ENCODE results near the gene PXK.
"Not testable (repeated sequence)": the region's sequence is repeated elsewhere in the genome, so short reads cannot be mapped to it uniquely, and the experiment has no call there.

Gene PXK

GRCh38 chr3:58332575-58333188 lies at the start of gene PXK:
PXK (plus strand) TSS chr3:58332892; CDS start chr3:58332989, 97 bp downstream.
- Histone ChIP-seq H3K4me3 (ENCODE audit: insufficient read length, low read depth) (peak within 1 kb of the TSS; percentile 80), H3K36me3 (ENCODE audit: insufficient read depth, insufficient read length, low read length) (no peaks in the 10 kb centered on the region), H3K4me1 (ENCODE audit: insufficient read depth, insufficient read length) (no peaks in the 10 kb centered on the region), H3K9ac (ENCODE audit: insufficient read length, low read depth) (peak within 1 kb of the TSS; percentile 75), H3K9me3 (ENCODE audit: insufficient read depth, low read length) (no peaks in the 10 kb centered on the region), H3K27me3 (ENCODE audit: insufficient read depth, insufficient read length) (peaks cover 22% of the 10 kb centered on the region)
- DNase-seq (ENCODE audit: low read depth, low spot score), result peak; percentile 39
- TF ChIP-seq ZNF274 (IDR thresholded peaks at IDR 0.05; ENCODE audit: low read depth, low read length) (no peak), SUZ12 (IDR thresholded peaks at IDR 0.05; ENCODE audit: extremely low read depth, insufficient read depth, insufficient read length) (no peak), YY1 (IDR thresholded peaks at IDR 0.05; ENCODE audit: insufficient read depth, insufficient read length) (no peak)

- Histone ChIP-seq H3K27me3 (ENCODE audit: insufficient read depth, insufficient read length) (no peaks in the 10 kb centered on the region), H3K4me1 (ENCODE audit: insufficient read depth, insufficient read length) (no peaks in the 10 kb centered on the region), H3K4me3 (ENCODE audit: insufficient read length, low read depth) (no peak overlapping the region), H3K36me3 (ENCODE audit: insufficient read depth, insufficient read length, low read length) (peaks cover 8% of the 10 kb centered on the region), H3K9me3 (ENCODE audit: insufficient read depth, low read length) (peaks cover 4% of the 10 kb centered on the region; the same call in 1 of the 2 replicates), H3K9ac (ENCODE audit: insufficient read length, low read depth) (no peak overlapping the region)
- DNase-seq (ENCODE audit: low read depth, low spot score), result no peak
- TF ChIP-seq ZNF274 (IDR thresholded peaks at IDR 0.05; ENCODE audit: low read depth, low read length), result no peak
- TF ChIP-seq YY1 (IDR thresholded peaks at IDR 0.05; ENCODE audit: insufficient read depth, insufficient read length), result no peak
- TF ChIP-seq SUZ12 (IDR thresholded peaks at IDR 0.05; ENCODE audit: extremely low read depth, insufficient read depth, insufficient read length), result no peak
Measured at GRCh38 chr3:58285334-58285733, 47.4 kb upstream of the PXK start.

DNA sequence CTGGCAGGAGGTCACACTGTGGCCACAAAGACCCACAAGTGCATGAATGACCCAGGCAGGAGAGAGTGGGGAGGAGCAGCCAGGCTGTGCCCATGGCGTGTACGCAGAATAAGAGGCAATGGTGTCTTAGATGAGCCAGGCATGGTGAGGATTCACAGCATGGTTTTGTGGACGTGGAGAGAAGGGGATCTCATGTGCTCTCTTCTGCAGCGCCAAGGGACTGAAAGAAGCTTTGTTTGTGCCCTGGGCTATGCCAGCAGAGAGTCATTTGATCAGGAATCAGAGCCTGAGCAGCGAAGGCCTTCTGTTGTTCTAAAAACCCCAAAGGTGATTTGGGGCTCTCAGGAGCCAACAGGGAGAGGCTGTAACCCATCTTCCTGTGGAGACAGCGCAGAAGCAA lies 45.3 kb upstream of the PXK start:
- Histone ChIP-seq H3K4me1 (ENCODE audit: insufficient read depth, insufficient read length) (no peaks in the 10 kb centered on the region), H3K27me3 (ENCODE audit: insufficient read depth, insufficient read length) (no peaks in the 10 kb centered on the region), H3K9ac (ENCODE audit: insufficient read length, low read depth) (no peak overlapping the region), H3K9me3 (ENCODE audit: insufficient read depth, low read length) (peaks cover 16% of the 10 kb centered on the region; the same call in 1 of the 2 replicates), H3K36me3 (ENCODE audit: insufficient read depth, insufficient read length, low read length) (peaks cover 8% of the 10 kb centered on the region), H3K4me3 (ENCODE audit: insufficient read length, low read depth) (no peak overlapping the region)
- no peak for TF ChIP-seq SUZ12 (IDR thresholded peaks at IDR 0.05; ENCODE audit: extremely low read depth, insufficient read depth, insufficient read length)
- TF ChIP-seq ZNF274 (IDR thresholded peaks at IDR 0.05; ENCODE audit: low read depth, low read length), result no peak
- TF ChIP-seq YY1 (IDR thresholded peaks at IDR 0.05; ENCODE audit: insufficient read depth, insufficient read length), result no peak
- DNase-seq (ENCODE audit: low read depth, low spot score), result no peak

DNA sequence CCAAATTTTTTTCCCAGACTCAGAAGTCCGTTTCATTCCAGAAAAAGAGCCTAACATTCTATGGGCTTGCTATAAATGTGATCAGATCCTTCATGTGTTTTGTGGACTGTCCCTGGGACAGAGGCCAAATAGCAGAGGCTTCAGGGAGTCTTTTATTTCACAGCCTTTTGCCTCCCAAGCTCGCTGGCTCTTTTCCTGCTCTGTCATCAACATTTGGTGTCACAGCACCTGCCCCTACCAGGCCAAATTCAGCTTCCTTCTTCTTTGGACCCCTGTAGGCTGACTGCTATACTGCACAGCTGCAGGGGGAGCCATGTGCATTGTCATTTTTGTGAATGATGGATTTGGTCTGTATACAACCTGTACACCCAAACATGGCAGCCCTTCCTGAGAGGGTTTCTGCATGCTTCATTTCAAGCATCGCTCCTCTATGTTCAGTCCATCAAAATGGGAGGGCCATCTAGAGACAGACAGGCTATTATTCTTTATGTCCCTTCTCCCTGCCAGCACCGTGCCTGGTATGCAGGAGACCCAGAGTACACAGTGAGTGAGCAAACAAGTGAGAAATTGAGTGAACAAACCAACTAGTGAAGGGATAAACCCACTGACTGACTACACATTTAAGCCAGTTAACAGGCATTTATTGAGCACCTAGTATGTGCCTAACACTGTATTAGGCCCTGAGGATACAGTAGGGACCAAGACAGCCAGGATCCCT lies 44.5 kb upstream of the PXK start:
- TF ChIP-seq ZNF274 (IDR thresholded peaks at IDR 0.05; ENCODE audit: low read depth, low read length) (no peak), SUZ12 (IDR thresholded peaks at IDR 0.05; ENCODE audit: extremely low read depth, insufficient read depth, insufficient read length) (no peak), YY1 (IDR thresholded peaks at IDR 0.05; ENCODE audit: insufficient read depth, insufficient read length) (no peak)
- H3K27me3 ChIP-seq (ENCODE audit: insufficient read depth, insufficient read length), result no peaks in the 10 kb centered on the region
- DNase-seq (ENCODE audit: low read depth, low spot score), result no peak
- no peaks in the 10 kb centered on the region for H3K4me1 ChIP-seq (ENCODE audit: insufficient read depth, insufficient read length)
- H3K36me3 ChIP-seq (ENCODE audit: insufficient read depth, insufficient read length, low read length), result peaks cover 8% of the 10 kb centered on the region
- no peak overlapping the region for H3K4me3 ChIP-seq (ENCODE audit: insufficient read length, low read depth)
- peaks cover 16% of the 10 kb centered on the region; the same call in 1 of the 2 replicates for H3K9me3 ChIP-seq (ENCODE audit: insufficient read depth, low read length)
- no peak overlapping the region for H3K9ac ChIP-seq (ENCODE audit: insufficient read length, low read depth)

DNA sequence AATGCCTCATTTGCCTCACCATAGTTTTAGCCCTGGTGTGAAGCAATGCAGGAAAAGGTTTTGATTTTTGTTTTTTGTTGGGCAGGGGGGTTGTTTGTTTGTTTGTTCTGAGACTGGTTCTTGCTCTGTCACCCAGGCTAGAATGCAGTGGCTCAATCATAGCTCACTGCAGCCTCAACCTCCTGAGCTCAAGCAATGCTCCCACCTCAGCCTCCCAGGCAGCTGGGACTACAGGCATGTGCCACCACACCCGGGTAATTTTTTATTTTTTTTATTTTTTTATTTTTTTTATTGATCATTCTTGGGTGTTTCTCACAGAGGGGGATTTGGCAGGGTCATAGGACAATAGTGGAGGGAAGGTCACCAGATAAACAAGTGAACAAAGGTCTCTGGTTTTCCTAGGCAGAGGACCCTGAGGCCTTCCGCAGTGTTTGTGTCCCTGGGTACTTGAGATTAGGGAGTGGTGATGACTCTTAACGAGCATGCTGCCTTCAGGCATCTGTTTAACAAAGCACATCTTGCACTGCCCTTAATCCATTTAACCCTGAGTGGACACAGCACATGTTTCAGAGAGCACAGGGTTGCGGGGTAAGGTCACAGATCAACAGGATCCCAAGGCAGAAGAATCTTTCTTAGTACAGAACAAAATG lies 43.6 kb upstream of the PXK start:
- not testable (repeated sequence) for H3K9ac ChIP-seq (ENCODE audit: insufficient read length, low read depth); DNase-seq (ENCODE audit: low read depth, low spot score); H3K36me3 ChIP-seq (ENCODE audit: insufficient read depth, insufficient read length, low read length); H3K4me3 ChIP-seq (ENCODE audit: insufficient read length, low read depth); H3K4me1 ChIP-seq (ENCODE audit: insufficient read depth, insufficient read length); H3K27me3 ChIP-seq (ENCODE audit: insufficient read depth, insufficient read length)
- H3K9me3 ChIP-seq (ENCODE audit: insufficient read depth, low read length), result peaks cover 16% of the 10 kb centered on the region; the same call in 1 of the 2 replicates

DNA sequence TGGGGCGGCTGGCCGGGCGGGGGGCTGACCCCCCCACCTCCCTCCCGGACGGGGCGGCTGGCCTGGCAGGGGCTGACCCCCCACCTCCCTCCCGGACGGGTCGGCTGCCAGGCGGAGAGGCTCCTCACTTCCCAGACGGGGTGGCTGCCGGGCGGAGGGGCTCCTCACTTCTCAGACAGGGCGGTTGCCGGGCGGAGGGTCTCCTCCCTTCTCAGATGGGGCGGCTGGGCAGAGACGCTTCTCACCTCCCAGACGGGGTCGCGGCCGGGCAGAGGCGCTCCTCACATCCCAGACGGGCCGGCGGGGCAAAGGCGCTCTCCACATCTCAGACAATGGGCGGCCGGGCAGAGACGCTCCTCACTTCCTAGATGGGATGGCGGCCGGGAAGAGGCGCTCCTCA lies 42.2 kb upstream of the PXK start:
- H3K36me3 ChIP-seq (ENCODE audit: insufficient read depth, insufficient read length, low read length); H3K4me1 ChIP-seq (ENCODE audit: insufficient read depth, insufficient read length); H3K9ac ChIP-seq (ENCODE audit: insufficient read length, low read depth); DNase-seq (ENCODE audit: low read depth, low spot score); H3K4me3 ChIP-seq (ENCODE audit: insufficient read length, low read depth); H3K27me3 ChIP-seq (ENCODE audit: insufficient read depth, insufficient read length): not testable (repeated sequence)
- H3K9me3 ChIP-seq (ENCODE audit: insufficient read depth, low read length), result peaks cover 16% of the 10 kb centered on the region; the same call in 1 of the 2 replicates

DNA sequence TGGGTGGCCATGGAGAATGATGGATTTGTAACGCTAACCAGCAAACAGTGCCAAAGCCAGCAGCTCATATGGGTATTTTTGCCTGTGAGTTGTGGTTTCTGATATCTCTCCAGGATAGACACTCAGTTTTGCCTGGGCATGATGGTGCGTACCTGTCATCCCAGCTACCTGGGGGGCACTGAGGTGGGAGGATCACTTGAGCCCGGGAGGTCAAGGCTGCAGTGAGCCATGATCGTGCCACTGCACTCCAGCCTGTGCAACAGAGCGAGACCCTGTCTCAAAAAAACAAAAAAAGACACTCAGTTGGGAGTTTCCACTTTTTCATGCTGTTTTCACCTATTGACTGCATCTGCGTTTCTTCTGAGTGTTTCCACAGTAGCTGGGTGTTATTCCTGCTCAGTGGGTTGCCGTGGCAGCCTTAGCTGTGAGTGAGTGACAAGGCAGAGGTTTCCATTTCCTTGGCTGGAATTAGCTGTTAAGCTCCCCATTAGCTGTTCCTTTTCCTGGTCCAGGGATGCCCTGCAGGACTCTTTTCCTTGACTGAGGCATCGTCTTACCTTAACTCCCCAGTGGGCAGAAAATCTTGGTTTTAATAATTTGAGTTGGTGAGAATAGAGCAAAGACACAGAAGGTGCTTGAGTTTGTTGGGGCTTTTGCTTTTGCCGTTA lies 40.9 kb upstream of the PXK start:
- H3K36me3 ChIP-seq (ENCODE audit: insufficient read depth, insufficient read length, low read length), result no peaks in the 10 kb centered on the region
- DNase-seq (ENCODE audit: low read depth, low spot score), result no peak
- no peaks in the 10 kb centered on the region for H3K27me3 ChIP-seq (ENCODE audit: insufficient read depth, insufficient read length)

More for the DNA sequence above, 40.9 kb upstream of the PXK start:
- peaks cover 16% of the 10 kb centered on the region; the same call in 1 of the 2 replicates for H3K9me3 ChIP-seq (ENCODE audit: insufficient read depth, low read length)
- H3K4me3 ChIP-seq (ENCODE audit: insufficient read length, low read depth), result no peak overlapping the region
- peaks cover 7% of the 10 kb centered on the region for H3K4me1 ChIP-seq (ENCODE audit: insufficient read depth, insufficient read length)
- no peak overlapping the region for H3K9ac ChIP-seq (ENCODE audit: insufficient read length, low read depth)
- TF ChIP-seq SUZ12 (IDR thresholded peaks at IDR 0.05; ENCODE audit: extremely low read depth, insufficient read depth, insufficient read length) (no peak), YY1 (IDR thresholded peaks at IDR 0.05; ENCODE audit: insufficient read depth, insufficient read length) (no peak), ZNF274 (IDR thresholded peaks at IDR 0.05; ENCODE audit: low read depth, low read length) (no peak)
